SW 1271 (cell line): ENCODE measurements around the gene VPS52.

ENCODE experiments used
- DNase-seq, 2 experiments: peaks; one replicate each; lab custom pipeline; 2025; lab: John Stamatoyannopoulos, UW

Gene VPS52, protein sequence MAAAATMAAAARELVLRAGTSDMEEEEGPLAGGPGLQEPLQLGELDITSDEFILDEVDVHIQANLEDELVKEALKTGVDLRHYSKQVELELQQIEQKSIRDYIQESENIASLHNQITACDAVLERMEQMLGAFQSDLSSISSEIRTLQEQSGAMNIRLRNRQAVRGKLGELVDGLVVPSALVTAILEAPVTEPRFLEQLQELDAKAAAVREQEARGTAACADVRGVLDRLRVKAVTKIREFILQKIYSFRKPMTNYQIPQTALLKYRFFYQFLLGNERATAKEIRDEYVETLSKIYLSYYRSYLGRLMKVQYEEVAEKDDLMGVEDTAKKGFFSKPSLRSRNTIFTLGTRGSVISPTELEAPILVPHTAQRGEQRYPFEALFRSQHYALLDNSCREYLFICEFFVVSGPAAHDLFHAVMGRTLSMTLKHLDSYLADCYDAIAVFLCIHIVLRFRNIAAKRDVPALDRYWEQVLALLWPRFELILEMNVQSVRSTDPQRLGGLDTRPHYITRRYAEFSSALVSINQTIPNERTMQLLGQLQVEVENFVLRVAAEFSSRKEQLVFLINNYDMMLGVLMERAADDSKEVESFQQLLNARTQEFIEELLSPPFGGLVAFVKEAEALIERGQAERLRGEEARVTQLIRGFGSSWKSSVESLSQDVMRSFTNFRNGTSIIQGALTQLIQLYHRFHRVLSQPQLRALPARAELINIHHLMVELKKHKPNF

DNA sequence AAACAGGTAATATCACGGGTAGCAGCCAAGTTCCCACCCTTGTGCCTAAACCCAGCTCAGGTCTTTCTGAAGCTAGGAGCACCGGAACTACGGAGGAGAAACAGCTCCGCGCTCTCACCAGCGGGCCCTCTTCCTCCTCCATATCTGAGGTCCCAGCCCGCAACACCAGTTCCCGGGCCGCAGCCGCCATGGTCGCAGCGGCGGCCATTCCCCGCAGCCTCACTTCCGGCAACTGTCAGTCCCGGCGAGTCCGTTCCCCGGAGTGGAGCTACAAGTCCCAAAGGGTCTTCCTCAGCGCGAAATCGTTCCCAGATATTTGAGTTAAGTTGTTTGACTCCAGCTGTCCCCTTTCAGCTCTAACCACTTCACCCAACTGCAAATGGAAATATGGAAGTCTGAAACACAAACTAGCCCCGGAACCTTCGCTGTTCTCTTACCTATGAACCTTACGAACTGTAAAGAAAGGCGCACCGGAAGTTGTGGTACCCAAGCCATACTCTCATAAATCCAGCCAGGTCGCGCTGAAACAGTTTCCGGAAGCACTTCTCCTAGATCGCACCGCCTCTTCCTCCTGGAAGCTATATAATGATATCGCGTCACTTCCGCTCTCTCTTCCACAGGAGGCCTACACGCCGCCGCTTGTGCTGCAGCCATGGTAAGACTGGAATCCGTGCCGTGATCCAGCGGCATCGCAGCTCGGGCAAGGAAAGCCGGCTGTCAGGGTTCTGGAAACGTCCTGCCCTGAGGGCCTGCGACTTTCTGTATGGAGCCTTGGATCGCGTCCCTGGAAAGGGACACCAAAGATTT is at the start of gene VPS52, which contains the start of gene RPS18:
VPS52 (minus strand) TSS at position 409 of the 807 bp plus-strand sequence; CDS start at position 208, 201 bp downstream.
RPS18 (plus strand) TSS at position 608 of the 807 bp plus-strand sequence; CDS start at position 653, 45 bp downstream.
- peak; percentile 90 to 98 for DNase-seq

DNA sequence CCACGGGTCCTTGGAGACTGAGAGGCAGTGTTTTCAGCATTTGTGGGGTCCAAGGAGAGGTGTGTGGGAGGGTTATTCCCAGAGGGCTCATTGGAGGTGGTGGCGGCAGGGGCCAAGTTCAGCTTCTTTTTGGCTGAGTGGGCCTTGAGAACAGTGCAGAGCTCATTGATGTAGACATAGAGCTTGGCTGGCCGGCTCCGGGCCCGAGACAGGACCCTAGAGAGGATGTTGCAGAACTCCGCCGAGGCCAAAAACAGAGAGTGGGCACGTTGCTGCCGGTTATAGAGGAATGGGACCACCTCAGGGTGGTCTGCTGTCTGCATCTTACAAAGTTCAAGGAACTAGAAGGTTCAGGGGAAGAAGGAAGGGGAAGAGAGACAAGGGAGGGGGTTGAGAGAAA is 49.6 kb upstream of the VPS52 start:
- no peak for DNase-seq

DNA sequence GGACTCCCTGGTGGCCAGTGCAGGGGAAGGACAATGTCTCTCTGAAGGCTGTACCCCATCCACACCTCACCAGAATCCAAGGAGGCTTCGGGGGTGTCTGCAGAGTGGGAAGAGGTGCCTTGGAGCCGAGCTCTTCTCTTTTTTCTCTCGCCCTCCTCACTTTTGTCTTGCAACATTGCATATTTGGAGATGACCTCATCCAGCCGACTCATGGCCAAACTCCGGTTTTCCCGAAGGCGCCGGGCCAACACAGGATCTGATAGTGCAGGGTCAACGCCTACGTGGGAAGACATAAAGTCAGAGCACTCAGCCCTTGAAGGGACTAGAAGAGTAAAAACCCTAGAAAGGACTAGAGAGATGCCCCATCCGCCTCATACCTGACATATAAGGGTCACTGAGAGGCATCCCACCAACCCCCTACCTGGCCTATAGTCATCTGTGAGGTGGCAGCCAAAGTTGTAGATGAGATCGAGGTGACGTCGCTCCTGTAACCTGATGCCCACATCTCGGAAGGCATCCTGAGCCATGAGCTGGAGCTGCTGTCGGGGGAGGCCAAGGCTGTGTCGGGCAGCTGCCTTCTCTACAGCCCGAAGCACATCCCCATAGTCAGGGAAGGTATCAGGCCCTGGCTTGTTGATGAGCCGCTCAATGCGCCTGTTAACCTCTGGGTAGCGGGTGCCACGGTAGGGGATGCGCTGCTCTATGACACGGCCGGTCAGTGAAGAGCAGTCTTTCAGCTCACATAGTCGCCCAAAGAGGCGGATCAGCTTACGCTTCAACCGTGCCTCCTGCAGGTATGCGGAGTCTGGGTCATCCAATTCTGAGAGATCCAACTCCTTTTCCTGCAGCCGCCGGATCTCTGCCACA is 48.9 kb upstream of the VPS52 start:
- peak; percentile 49 to 53 for DNase-seq

DNA sequence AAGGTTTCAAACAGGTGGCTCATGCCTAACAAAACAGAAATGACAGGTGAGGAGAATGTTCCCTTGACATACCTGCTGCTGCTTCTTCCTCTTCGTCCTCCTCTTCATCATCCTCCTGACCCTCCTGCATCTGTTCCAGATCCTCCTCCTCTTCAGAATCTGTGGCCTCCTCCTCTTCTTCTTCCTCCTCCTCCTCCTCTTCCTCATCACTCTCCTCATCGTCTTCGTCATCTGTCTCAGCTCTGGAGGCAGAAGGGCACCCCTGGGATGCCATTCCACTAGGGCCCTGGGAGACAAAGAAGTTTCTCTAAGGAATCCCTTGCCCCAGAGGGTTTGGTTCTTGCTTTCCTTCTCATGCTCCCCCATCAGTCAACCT is 48.3 kb upstream of the VPS52 start:
- no peak for DNase-seq

DNA sequence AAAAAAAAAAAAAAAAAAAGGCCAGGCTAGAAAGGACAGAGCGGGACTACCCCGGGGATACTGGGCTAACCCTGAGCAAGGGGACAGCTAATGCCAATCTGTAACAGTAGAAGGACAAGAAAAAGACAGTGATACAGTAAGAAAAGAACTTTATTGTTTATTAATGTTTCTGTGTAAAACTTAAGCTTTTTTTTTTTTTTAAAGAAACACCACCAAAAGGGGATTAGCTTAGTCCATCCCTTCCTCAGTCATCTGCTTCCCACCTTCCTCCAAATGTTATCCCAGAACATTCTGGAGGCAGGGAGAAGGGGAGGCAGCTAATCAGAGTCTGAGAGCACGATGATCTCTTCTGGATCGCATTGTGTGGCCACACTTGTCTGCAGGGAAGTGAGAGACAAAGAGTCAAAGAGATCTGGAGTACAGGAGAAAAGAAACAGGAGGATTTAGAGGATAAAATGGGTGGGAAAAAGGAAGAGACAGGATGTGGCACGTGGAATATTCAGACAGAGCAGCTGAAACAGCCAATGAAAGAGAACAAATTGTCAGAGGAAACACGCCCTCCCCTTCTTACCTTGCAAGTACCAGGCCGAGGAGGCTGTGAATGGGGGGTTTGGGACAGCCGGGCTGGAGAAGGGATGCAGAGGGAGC is 46.9 kb upstream of the VPS52 start:
- no peak for DNase-seq

DNA sequence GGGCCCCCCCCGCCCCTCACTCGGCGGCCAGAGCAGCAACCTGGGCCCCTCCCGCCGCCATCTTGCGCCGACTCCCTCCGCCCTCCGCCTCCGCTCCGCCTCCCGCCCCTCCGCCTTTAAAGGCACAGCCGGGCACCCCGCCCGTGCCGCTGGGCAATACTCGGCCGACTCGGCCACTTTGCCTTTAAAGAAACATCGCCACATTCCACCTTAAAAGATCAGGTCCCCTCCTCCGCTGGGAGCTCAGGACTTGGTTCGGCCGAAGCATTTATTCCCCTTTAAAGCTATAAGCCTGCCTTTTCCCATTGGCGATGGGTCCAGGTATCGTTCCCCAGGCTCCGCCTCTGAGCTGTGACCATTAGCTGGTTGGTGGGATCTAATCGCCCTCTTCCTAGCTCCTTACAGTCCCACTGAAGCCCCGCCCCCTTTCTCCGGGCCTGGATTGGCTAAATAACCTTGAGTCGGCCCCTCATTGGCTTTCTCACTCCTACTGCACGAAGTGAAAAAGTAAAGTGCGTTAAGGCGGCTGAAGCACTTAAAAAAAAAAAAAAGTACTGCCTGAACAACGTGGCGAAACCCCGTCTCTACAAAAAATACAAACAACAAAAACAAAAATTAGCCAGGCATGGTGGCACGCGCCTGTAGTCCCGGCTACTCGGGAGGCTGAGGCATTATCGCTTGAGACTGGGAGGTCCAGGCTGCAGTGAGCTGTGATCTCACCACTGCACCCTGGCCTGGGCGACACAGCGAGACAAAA is 46.2 kb upstream of the VPS52 start, which contains the start of gene ZBTB22:
ZBTB22 (minus strand) TSS at position 76 of the 757 bp plus-strand sequence. CDS start 828 bp downstream, outside the sequence.
- peak; percentile 98 to 99 for DNase-seq

DNA sequence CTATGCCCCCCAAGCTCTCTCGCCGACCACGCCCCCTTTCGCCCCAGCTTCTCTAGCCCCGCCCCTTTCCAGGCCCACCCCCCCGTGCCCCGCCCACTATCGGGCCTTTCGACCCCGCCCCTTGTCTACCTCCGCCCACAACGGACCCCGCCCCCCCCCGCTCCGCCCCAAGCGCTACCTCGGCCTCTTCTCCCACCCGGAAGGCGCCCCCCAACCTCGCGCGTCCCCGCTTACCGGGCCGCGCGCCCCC is 45.7 kb upstream of the VPS52 start:
- DNase-seq = no peak

DNA sequence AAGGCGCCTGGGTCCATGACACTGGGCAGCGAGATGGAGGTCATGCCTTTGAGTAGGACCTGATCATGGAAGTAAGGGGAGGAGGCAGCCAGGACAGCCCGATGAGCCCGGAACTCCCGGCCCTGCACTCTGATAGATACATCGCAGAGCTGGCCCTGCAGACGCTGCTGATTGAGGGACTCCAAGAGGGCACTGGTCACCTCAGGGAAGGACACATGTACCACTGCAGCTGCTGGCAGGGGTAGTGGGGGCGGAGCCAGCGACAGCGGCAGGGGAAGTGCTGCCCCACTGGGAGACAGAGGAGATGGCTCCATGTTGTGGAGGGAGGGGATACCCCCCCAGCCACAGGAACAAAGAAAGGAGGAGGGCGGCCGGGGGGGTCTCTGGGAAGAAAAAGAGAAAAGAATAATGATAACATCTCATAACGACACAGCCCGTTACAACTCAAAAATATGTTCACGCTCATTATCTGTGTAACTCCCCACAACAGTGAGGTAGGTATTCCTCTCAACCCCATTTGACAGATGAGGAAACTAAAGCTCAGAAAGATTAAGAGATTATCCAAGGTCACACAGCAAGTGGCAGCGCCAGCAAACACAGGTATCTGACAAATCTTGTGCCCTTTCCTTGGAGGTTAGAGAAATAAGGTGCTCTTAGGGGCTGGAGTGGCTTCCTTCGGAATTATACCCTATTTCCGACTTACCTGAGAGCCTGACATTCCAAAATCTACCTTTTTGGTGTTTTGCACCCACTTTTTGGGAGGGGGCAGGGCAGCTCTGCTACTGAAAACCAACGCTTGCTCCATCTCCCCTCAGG is 45.1 kb upstream of the VPS52 start:
- DNase-seq = no peak

DNA sequence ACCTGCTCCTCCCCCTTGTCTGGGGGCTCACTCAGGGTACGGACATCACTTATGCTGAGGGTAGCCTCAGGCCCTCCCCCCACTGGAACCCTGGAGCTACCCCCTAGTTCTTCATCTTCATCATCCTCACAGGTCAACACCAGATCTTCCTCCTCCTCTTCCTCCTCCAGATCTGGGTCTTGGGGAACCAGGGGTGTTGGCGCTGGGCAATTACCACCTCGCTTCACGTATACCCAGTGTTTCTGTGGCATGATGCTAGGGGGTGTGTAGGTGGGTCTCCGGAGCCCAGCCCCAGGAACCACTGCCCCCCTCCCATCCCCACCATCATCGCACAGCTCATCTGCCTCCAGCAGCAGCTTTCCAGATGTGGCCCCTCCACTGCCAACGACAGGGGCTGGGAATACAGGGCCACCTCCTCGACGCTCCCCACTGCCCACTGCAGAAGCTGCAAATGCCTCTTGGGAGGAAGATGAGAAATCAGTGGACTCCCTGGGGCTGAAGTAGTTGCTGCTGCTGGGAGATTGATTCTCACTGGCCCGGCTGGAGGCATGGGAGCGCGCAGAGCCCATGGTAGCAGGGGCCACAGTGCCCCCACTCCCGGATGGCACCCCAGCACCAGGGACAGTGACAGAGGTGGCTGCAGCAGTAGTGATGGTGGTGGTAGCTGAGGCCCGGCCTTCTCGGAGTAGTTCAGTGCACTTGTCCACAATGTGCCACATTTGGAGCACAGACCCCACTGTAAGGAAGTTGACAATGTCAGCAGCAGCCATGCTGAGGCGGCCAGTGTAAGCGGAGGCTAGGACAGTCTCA is 44.3 kb upstream of the VPS52 start:
- DNase-seq = no peak

DNA sequence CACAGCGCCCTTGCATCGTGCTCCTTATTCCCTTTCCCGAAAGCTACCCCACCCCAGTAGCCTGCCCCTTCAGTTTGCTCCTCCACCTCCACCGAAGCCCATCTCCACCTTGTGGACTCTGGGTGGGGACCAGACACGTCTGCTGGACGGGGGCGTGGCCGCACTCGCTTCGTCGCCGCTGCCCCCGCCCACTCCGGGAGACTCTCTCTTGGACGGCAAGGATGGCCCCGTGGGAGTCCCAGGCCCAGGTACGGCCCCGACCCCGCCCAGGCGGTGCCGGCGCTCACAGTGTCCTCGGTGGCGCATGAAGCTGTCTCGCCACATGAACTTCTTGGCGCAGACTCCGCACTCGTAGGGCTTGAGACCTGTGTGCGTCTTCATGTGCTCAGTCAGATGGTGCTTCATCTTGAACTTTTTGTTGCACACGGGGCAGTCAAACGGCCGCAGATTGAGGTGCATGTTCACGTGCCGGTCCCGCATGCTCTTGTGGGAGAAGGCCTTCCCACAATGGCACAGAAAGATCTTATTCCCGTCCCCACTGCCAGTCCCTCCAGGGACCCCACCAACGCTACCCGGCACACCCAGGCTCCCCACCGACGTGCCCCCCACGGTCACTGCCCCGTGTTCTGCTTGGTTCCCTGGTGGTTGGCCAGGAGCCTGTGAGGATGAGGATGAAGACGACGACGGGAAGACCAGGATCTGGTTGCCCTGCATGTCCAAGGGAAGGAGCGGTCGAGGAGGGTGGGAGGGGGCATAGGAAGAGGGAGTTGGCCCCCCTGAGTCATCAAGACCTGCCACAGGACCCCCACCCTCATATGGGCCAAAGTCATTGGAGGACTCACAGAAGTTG is 43.5 kb upstream of the VPS52 start:
- peak in 1 of 2 experiments; percentile 50 for DNase-seq

DNA sequence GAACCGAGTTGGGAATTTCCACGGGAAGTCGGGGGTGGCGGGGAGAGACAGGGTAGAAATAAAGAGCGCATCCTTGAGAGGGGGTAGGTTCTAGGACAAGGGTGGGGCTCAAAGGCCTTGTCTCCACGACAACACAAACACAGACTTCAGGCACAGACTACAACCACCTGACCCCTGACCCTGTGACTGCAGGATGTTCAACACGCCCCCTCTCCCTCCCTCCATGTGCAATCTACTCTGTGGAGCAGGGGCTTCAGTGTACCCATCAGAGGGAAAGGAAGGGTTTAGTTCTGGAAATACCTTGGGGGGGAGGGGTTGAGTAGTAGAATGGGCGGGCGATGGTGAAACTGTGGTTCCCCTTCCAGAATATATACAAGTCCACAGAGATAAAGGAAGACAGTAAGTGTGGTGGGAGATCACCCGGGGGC is 42.9 kb upstream of the VPS52 start:
- peak; percentile 80 to 89 for DNase-seq

DNA sequence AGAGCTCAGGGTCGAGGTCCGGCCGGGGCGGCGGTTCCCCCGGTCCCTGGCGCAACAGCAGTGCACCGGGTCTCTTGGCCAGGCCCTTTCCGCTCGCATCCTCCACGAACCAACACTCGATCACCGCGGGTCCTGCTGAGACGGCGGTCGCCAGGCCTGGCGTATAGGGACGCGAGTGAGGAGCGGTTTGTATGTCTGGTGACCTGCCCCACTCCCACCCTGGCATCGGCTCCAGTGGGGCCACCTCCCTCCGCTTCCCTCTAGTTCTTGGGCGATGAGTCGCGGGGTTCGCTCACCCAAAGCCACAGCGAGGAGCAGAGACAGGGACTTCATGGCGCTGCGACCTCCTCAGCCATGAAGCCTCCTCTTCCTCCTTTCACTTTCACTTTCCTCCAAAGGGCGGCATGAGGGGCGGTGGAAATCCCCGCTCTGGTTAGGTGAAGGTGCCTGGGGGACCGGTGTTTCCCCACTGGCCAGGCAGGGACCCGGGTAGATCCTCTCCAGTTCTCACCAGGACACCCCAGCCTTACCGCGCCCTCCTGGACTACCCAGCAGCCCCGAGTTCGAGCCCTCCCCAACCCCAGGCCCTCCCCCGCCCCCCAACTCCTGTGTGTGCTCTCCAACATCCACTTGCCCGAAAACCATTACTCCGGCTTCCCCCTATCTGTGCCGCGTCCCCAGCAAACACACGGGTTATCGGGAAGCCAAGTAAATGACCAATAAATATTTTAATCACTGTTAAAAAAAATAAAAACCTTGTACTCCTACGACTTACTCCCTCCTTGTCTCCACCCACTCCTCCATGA is 42.2 kb upstream of the VPS52 start, which contains the start of gene TAPBP:
TAPBP (minus strand) TSS at position 370 of the 806 bp plus-strand sequence; CDS start at position 333, 37 bp downstream.
- peak in 1 of 2 experiments; percentile 75 for DNase-seq

DNA sequence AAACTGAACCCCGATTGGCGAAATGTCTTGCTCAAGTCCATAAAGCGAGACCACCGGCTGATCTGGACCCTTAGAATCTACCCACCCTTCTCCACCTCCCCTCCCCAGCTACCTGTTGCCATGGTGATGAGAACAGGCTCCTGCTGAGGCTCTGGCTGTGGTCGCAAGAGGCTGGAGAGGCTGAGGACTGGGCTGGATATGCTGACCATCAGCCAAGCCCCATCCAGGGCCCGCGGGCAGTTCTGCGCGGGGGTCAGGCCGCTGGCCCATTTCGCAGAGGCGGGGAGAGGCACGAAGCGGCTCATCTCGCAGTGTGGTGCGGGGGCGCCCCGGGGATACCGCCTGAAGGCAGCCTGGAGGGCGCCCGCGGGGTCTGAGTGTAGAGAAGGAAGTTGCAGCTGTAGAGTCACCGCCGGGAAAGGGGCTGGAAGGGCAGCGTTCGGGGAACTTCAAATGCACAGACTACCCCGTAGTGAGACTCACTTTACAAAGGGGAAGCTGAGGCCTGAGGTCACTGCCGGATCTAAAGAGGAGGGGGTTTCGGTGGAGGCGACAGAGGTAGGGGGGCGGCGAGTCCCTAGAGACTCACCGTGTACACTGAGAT is 41.5 kb upstream of the VPS52 start:
- DNase-seq = peak in 1 of 2 experiments; percentile 32

DNA sequence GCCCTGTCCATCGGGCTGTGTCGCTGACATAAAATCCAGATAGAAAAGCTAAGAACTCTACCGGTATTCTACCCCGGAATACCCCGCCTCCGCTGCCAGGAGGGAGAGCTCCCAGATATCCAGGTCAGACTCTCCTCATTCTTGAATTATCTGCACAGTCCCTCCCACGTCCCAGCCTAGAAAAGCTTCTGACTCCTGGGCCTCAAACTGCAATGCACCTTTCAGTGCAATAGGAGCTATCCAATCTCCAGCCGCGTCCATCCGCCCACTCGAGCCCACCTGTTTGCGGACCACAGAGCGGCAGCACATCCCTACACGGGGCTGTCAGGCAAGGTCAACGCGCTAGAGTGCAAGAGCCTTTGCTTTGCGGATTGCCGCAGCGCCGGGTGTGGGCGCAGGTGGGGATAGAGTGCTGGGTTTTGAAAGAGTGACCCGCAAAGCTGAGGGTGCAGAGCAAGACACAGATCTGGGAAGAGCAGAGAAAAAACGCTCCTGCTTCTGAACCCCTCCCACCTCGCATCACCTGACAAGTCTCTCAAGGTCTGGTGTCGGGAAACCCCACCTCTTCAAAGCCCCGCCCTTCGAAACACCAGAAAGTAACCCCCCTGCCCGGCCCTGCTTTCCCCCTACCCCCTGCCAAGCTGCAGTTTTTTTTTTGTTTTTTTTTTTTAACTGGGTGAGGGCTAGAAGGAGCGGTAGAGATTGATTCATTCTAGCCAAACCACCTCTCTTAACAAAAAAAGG is 40.9 kb upstream of the VPS52 start:
- DNase-seq = peak; percentile 52 to 83

DNA sequence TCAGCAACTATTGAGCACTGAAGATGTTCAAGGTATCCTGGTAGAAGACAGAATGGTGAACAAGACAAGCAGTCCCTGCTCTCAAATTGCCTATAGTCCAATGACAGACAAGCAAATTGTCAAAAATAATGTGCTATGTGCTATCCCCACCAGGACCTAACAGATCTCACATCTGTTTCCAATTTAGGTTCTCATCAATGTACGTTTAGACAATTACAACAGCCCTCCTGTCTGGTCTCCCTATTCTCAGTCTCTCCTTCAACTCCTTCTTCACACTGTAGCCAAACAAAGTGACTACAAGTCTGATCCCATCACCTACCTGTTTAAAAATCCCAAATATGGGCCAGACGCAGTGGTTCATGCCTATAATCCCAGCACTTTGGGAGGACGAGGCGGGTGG is 34.7 kb upstream of the VPS52 start:
- no peak for DNase-seq
